COLO668 (cell line): ENCODE results near the gene TUBB3.

Source experiments
- DNase-seq: peaks from one replicate; lab custom pipeline; 2025; ENCODE audit not compliant: unreplicated experiment; lab: John Stamatoyannopoulos, UW

Gene TUBB3

GRCh38 chr16:89936981-89937380, 13.8 kb downstream of the TUBB3 start:
- DNase-seq = no peak

DNA sequence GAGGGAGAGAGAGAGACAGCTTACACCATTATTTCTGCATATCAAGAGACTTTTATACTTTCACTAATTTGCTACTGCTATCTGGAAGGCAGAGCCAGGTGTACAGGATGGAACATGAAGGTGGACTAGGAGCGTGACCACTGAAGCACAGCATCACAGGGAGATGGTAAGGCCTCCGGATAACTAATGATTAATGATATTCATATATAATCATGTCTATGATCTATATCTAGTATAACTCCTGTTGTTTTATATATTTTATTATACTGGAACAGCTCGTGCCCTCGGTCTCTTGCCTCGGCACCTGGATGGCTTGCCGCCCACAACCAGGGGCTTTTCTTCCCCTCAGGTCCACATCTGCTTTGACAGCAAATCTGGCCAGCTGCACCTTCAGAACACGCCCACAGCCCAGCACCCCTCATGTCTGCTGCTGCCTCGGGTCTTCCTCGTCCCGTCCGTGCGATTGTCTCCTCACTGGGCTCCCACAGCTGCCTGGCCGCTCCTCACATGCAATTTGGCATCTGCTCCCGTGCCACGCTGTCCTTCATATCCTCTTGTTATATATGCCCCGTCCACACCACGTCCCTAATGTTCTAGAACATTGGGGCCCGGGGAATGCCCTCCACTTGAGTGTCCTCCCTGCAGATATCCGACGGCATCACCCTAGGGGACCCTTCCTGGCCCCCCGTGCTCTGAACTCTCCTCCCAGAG, 15.2 kb downstream of the TUBB3 start:
- no peak for DNase-seq

GRCh38 chr16:89944773-89945172, 21.6 kb downstream of the TUBB3 start:
- no peak for DNase-seq

DNA sequence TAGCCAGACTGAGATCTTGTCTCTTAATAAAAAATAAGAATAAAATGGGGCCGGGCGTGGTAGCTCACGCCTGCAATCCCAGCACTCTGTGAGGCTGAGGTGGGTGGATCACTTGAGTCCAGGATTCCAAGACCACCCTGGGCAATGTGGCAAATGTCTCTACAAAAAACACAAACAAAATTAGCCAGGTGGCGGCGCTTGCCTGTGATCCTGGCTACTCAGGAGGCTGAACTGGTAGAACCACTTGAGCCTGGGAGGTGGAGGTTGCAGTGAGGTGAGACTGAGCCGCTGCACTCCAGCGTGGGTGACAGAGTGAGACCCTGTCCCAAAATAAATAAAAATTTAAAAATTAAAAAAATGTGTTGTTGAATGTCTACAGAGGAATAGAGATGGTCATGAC, 22.5 kb downstream of the TUBB3 start:
- peak; percentile 51 for DNase-seq

- no peak for DNase-seq
These were observed 23.4 kb downstream of the TUBB3 start for GRCh38 chr16:89946515-89946914.

DNA sequence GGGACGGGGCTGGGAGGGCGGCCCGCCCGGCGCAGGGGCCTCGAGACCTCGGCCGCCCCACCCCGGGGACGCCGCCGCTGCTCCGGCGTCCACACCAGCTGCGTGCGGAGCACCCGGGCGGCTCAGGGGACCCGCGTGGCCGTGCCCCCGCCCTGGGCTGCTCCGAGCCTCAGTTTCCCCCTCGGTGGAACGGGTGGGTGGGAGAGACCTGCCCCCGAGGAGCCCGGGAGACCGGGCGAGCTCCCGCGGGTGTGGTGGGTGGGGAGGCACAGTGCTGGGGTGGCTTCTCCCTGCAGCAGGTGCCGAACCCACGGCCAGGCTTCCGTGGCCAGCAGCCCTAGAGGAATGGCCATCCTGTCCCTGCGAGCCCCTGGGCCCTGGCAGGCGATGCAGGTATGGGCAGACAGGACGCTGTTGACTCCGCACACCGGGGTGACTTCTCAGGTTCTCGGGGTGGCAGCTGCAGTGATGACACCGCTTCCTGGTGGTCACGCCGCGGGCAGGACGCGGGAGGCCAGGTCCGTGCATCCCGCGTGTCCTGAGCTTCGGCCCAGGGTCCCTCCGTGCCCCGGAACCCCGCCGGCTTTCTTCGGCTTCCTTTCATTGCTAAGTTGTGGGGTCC, 26.1 kb downstream of the TUBB3 start:
- DNase-seq = peak; percentile 28

DNA sequence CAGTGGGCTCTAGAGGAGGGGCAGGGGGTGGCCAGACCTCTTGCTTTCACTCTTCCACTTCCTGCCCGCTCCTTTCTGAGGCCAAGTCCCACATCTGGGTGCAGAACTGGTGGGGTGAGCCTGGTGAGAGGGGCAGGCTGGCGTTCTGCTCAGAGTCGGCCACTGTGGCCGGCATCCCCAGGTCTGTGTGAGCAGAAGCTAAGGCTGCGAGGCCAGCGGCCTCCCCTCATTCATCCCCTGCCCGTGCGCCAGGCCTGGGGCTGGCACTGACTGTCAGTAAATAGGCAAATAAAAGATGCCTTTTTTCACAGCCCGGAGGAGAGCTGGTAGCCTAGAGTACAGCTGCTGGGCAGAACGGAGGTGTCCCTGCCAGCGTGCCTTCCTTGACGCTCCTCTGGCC, 26.6 kb downstream of the TUBB3 start:
- DNase-seq = no peak

DNA sequence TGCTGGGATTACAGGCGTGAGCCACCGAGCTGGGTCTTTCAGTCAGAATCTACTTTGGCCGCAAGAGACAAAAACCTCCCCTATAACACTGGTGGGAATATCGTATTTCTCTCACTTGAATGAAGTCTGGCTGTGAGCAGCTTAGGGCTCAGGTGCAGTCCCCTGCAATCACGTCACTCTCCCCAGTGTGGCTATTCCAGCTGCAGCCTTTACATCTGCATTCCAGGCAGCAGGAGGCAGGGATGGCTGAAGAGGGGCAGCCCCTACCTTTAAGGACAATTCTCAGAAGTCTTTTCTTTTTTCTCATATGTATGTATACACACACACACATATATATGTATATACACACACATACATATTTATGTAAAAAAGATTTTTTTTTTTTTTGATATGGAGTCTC, 28.4 kb downstream of the TUBB3 start:
- DNase-seq = no peak

GRCh38 chr16:89952049-89952448, 28.9 kb downstream of the TUBB3 start:
- no peak for DNase-seq

- no peak for DNase-seq
These were observed 29.4 kb downstream of the TUBB3 start for GRCh38 chr16:89952551-89952950.

DNA sequence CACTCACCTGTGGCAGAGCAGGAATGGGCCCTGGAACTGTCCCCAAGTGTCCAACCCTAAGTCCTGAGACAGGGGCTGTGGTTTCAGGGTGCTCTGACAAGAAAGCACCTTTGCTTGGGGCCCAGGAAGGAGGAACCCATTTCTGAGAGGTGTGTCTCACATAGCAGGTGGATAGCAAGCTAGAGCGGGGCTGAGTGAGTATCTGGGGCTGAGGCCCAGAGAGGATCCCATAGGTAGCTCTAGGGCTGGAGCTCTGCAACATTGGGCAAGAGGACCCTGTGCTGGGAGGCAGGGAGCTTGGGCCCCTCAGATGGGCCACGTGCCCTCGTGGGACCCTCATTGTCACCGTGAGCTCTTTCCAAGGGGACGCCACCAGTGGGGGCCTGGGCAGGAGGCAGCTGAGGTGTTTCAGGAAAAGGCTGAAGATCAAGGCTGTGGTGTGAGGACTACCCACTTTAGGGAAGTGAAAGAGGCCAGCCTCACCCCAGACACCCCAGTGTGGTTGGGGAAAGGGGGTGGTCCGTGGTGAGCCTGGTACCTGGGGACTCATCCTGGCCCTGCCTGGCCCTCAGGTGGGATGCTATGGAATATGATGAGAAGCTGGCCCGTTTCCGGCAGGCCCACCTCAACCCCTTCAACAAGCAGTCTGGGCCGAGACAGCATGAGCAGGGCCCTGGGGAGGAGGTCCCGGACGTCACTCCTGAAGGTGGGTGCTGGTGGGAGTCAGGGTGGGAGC, 30.7 kb downstream of the TUBB3 start:
- no peak for DNase-seq

DNA sequence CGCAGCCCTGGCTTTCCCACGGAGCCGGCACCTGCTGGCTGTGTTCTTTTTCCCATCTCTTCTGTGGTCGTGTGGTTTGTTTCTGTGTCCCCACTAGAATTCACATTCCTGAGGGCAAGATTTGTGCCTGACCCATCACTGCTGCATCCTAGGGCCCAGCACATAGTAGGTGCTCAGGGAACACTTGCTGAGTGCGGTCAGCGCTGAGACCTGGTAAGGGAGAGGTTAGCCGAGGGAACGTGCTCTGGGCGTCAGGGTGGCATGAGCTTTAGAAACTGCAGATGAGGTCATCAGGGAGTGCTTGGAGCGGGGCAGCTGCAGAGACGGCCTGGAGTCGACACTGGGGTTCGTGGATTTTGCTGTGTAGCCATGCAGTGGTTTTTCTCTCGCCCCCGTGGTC, 31.3 kb downstream of the TUBB3 start:
- DNase-seq = no peak

DNA sequence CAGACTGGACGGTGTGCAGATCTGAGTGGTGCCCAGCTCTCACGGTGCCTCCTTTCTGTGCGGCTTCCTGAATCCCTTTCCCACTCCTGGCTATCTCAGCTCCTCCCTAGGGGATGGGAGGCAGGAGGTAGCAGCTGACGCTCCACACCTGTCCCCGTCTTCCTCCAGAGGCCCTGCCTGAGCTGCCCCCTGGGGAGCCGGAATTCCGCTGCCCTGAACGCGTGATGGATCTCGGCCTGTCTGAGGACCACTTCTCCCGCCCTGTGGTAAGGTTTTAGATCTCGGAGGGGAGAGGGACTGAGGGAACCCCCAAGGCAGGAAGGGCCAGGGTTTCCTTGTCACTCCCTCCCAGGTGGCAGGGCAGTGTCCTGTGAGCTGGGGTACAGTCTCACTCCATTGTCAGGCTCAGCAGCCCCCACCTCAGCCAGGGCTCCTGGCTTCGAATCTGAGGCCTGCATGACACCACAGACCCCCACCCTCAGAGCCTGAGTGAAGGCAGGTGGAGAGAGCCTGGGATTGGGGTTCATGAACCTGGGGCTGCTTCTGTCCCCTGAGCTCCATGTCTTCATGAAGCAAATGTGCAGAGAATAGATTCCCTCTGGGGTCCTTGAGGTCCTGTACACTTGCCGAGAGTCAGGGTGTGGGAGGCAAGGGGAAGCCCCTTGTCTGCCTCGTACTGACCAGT, 32.0 kb downstream of the TUBB3 start:
- DNase-seq = no peak

- no peak for DNase-seq
These were observed 33.5 kb downstream of the TUBB3 start for GRCh38 chr16:89956505-89957215.

DNA sequence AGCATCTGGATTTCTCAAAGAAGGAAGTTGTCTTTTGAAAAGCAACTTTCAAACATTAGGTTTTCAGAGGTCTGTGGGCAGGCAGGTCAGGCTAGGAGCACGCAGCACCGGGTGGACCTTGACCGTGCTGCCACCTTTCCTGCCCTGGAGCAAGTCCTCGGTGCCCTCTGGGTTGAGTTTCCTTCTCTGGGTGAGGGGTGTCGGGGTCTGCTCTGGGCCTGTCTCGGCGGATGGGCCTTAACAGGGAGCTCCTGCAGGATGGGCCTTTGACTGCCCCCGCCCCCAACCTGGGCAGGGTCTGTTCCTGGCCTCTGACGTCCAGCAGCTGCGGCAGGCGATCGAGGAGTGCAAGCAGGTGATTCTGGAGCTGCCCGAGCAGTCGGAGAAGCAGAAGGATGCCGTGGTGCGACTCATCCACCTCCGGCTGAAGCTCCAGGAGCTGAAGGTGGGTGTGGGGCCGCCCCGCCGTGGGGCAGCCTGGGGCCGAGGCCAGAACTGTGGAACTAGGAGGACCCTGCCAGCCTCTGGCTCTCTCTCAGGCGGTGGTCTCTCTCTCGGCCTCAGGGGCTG, 34.2 kb downstream of the TUBB3 start:
- DNase-seq = no peak

- no peak for DNase-seq
These were observed 34.9 kb downstream of the TUBB3 start for GRCh38 chr16:89958068-89958467.

GRCh38 chr16:89958596-89958995, 35.5 kb downstream of the TUBB3 start:
- DNase-seq = no peak

GRCh38 chr16:89960966-89961365, 37.8 kb downstream of the TUBB3 start:
- no peak for DNase-seq

DNA sequence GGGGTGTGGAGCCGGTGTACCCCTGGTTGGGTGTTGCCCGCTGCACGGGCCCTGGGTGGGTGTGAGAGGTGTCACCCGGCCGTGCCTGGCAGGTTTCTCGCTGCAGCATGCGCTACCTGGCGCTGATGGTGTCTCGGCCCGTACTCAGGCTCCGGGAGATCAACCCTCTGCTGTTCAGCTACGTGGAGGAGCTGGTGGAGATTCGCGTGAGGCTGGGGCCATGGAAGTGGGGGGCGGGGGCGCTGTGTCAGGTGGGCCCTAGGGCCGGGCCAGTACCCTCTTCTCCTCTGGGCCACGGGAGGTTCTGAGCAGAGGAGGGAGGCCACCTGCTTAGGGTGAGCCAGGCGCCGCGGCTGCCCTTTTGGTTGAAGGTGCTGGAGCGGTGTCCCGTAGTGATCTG, 38.8 kb downstream of the TUBB3 start:
- no peak for DNase-seq

- DNase-seq = no peak
These were observed 39.8 kb downstream of the TUBB3 start for GRCh38 chr16:89962754-89963498.
